Measurements from ENCODE around the gene CNOT10.

The CNOT10 gene

DNA sequence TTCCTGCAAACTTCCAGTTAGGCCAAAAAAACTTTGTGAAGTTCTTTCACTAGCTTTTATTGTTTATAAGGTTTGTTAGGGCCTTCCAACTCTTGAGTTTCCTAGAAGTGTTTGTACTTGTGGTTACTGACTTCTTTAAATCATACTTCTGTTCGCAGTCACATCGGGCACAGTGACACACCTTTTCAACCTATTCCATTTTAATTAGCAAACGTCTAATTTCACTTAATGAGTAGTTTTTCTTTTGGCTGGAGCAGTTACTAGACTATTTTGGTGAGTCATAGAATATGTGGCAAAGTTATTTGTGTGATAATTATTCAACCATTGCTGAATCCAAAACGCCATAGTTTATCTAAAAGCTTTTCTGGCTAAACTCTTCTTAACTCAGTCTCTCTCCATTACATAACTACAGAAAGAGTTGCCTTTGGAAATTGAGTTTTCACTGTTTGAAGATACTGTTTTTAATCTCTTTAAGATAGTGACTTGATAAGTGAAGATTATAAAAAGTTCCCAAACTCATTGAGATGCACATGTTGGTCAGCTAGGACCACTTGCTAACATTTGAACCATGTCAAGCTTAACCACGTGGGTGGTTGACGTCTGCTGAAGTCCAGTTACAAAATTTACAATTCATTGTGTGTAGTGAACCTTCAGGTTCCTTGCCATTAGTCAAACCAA is 21.5 kb downstream of the CNOT10 start:
- no peak overlapping the region for H3K4me3 ChIP-seq (ENCODE audit: low read depth, low read length)
- TF ChIP-seq, protein P1, sequence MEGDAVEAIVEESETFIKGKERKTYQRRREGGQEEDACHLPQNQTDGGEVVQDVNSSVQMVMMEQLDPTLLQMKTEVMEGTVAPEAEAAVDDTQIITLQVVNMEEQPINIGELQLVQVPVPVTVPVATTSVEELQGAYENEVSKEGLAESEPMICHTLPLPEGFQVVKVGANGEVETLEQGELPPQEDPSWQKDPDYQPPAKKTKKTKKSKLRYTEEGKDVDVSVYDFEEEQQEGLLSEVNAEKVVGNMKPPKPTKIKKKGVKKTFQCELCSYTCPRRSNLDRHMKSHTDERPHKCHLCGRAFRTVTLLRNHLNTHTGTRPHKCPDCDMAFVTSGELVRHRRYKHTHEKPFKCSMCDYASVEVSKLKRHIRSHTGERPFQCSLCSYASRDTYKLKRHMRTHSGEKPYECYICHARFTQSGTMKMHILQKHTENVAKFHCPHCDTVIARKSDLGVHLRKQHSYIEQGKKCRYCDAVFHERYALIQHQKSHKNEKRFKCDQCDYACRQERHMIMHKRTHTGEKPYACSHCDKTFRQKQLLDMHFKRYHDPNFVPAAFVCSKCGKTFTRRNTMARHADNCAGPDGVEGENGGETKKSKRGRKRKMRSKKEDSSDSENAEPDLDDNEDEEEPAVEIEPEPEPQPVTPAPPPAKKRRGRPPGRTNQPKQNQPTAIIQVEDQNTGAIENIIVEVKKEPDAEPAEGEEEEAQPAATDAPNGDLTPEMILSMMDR (IDR thresholded peaks at IDR 0.05; ENCODE audit: low read depth, low read length, missing control alignments) = no peak
- DNase-seq (ENCODE audit: low read depth) = no peak

DNA sequence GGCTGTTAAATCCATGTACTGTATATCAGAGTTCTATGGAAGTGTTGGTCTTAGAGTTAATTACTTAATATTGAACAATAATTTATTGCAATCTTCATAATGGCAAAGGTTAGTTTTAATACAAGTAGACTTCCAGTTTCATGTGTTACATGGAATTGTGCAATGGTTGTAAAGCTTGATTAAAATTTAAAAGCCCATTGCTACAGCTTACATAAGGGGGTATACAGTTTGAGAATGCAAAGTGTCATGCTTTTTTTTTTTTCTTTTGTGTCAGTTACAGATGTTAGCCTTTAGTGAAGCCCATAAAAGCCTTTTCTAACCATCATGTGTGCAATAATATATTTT is 22.0 kb downstream of the CNOT10 start:
- TF ChIP-seq, protein P1 (IDR thresholded peaks at IDR 0.05; ENCODE audit: low read depth, low read length, missing control alignments) = no peak

DNA sequence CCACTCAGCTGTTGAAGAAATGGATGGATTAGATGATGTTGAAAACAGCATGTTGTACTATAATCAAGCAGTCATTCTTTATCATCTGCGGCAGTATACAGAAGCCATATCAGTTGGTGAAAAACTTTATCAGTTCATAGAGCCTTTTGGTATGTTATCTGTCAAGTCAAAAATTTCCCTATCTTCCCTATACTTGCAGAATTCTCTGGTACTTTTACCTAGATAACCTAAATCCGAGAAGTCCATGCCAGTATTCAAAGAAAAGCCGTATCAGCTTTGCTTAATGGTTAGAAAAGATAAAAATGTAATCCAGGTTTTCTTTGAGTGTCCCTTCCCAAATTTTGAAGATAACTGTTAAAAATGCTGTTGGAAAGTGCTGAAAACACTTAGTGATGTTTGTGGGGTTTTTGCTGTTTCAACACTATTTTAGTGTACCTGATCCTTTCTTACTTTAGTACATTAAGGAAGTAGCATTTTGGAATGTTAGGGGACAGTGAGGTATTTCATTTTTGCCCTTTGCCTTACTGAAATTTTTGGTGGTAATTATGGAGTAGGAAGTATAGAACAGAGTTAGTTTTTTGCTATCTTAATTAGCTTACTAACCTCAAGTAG is 23.8 kb downstream of the CNOT10 start:
- H3K4me3 ChIP-seq (ENCODE audit: low read depth, low read length) = no peak overlapping the region
- no peak for DNase-seq (ENCODE audit: low read depth)
- TF ChIP-seq, protein P1 (IDR thresholded peaks at IDR 0.05; ENCODE audit: low read depth, low read length, missing control alignments) = no peak

More for the DNA sequence above, 22.0 kb downstream of the CNOT10 start:
- no peak for DNase-seq (ENCODE audit: low read depth)
- no peak overlapping the region for H3K4me3 ChIP-seq (ENCODE audit: low read depth, low read length)

DNA sequence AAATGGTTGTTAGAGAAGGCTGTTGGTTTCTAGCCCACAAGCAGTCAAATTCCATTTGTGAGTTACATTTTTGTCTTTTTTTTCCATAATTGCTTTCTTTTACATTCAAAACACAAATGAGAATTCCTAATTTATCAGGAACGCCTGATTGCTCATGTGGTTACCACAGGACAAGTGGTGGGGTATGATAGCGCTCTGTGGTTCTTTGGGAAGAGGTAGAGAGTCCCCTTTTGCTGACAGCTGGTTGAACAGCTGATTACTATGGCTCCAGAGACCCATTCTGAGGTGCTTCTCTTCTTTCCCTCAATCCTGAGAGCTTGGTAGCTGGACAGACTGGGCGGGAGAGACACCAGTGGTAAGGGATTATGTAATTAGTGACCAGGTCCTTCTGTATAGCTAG is 24.4 kb downstream of the CNOT10 start:
- TF ChIP-seq, protein P1 (IDR thresholded peaks at IDR 0.05; ENCODE audit: low read depth, low read length, missing control alignments) = no peak
- DNase-seq (ENCODE audit: low read depth) = no peak
- no peak overlapping the region for H3K4me3 ChIP-seq (ENCODE audit: low read depth, low read length)

DNA sequence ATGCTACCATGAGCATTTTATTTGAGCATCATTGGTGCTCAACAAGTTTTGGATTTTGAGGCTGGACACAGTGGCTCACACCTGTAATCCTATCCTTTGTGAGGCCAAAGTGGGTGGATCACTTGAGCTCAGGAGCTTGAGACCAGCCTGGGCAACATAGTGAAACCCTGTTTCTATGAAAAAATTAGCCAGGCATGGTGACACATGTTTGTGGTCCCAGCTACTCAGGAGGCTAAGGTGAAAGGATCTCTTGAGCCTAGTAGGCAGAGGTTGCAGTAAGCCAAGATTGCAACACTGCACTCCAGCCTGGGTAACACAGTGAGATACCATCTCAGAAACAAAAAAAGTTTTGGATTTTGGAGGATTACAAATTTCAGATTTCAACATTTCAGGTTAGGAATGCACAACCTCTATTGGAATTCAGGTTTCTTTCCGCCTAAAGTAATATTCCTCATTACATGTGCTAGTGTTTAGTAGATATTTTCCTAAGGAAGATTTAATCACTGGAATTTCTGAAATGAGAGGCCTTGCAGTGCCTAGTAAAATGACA is 27.6 kb downstream of the CNOT10 start:
- TF ChIP-seq, protein P1 (IDR thresholded peaks at IDR 0.05; ENCODE audit: low read depth, low read length, missing control alignments) = no peak
- no peak overlapping the region for H3K4me3 ChIP-seq (ENCODE audit: low read depth, low read length)

DNA sequence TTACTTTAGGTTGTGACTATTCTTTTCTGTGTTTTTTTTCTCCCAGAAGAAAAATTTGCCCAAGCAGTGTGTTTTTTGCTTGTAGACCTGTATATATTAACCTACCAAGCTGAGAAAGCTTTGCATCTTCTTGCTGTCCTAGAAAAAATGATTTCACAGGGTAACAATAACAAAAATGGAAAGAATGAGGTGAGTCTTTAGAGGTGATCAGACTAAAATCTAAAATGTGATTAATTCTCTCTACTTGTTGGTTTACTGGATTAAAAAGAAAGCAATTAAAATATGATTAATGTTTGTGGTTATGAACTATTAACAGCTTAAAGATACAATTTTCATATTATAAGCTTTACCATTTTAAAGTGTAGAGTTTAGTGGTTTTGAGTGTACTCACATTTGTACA is 28.2 kb downstream of the CNOT10 start:
- TF ChIP-seq, protein P1 (IDR thresholded peaks at IDR 0.05; ENCODE audit: low read depth, low read length, missing control alignments) = no peak
- no peak for DNase-seq (ENCODE audit: low read depth)

More for the DNA sequence above, 27.6 kb downstream of the CNOT10 start:
- no peak for DNase-seq (ENCODE audit: low read depth)

More for the DNA sequence above, 28.2 kb downstream of the CNOT10 start:
- H3K4me3 ChIP-seq (ENCODE audit: low read depth, low read length) = no peak overlapping the region
